Neural cell (in vitro differentiated cells): ENCODE data around the gene PCDH9. TPM values are rescaled to one million over a fixed set of nuclear protein-coding genes. Genes with fewer than 3 reads are reported as not detected.

Experiments used
- H2AFZ ChIP-seq: fragments of 200-600, 300-800 bp; sonication (generic), shearing (Covaris generic); 2 replicates; pipeline ENCODE4 v1.6.0; 2014; ENCODE audit warnings: low read depth, mild to moderate bottlenecking, antibody characterized with exemption, low read length, moderate library complexity
- H3F3A ChIP-seq: fragments of 200-600 bp; shearing (Covaris generic); 2 replicates; pipeline ENCODE4 v1.6.1; 2016; ENCODE audit warnings: mild to moderate bottlenecking, moderate library complexity, mixed read lengths, antibody characterized with exemption, low read length; ENCODE audit not compliant: insufficient read depth, poor library complexity, severe bottlenecking
- H3K27ac ChIP-seq: fragments of 200-600, 300-800 bp; sonication (generic), shearing (Covaris generic); 2 replicates; pipeline ENCODE4 v1.5.1; 2014; ENCODE audit warnings: mild to moderate bottlenecking, low read length, moderate library complexity
- H3K27me3 ChIP-seq: fragments of 300-800, 200-600 bp; sonication (generic), shearing (Covaris generic); 2 replicates; pipeline ENCODE4 v1.6.0; 2014; ENCODE audit warnings: mild to moderate bottlenecking, low read depth, low read length, moderate library complexity; ENCODE audit not compliant: insufficient read depth
- H3K36me3 ChIP-seq: fragments of 300-800, 200-600 bp; sonication (generic), shearing (Covaris generic); 2 replicates; pipeline ENCODE4 v1.5.1; 2014; ENCODE audit warnings: mild to moderate bottlenecking, antibody characterized with exemption, low read length, moderate library complexity; ENCODE audit not compliant: insufficient read depth
- H3K4me2 ChIP-seq: fragments of 300-800, 200-600 bp; sonication (generic), shearing (Covaris generic); 2 replicates; pipeline ENCODE4 v1.6.0; 2014; ENCODE audit warnings: mild to moderate bottlenecking, low read length
- H3K4me3 ChIP-seq: fragments of 300-800, 200-600 bp; sonication (generic), shearing (Covaris generic); 2 replicates; pipeline ENCODE4 v1.5.1; 2014; ENCODE audit warnings: mild to moderate bottlenecking, low read length, moderate library complexity
- H3K79me2 ChIP-seq: fragments of 200-600 bp; shearing (Covaris generic); replicated peaks from 2 replicates; pipeline ENCODE4 v1.6.0; 2014; ENCODE audit warnings: mild to moderate bottlenecking, low read length, moderate library complexity; ENCODE audit not compliant: insufficient read depth
- H3K9ac ChIP-seq: fragments of 300-800, 200-600 bp; sonication (generic), shearing (Covaris generic); 2 replicates; pipeline ENCODE4 v1.6.1; 2016; ENCODE audit warnings: mild to moderate bottlenecking, low read length, mixed read lengths
- H3K9me2 ChIP-seq: fragments of 200-600 bp; shearing (Covaris generic); 2 replicates; pipeline ENCODE4 v1.6.1; 2016; ENCODE audit warnings: mild to moderate bottlenecking, low read length, mixed read lengths; ENCODE audit not compliant: insufficient read depth
- H3K9me3 ChIP-seq: fragments of 200-600, 300-800 bp; sonication (generic), shearing (Covaris generic); 2 replicates; pipeline ENCODE4 v1.6.1; 2016; ENCODE audit warnings: mild to moderate bottlenecking, mixed run types, low read length, moderate library complexity, mixed read lengths
- H4K20me1 ChIP-seq: fragments of 200-600 bp; shearing (Covaris generic); 2 replicates; pipeline ENCODE4 v1.6.1; 2016; ENCODE audit warnings: mild to moderate bottlenecking, mixed run types; ENCODE audit not compliant: insufficient read depth
- CTCF ChIP-seq: fragments of 450-650 bp; IDR thresholded peaks from 2 replicates; pipeline ENCODE4 v1.5.1; 2014; ENCODE audit warnings: antibody characterized with exemption, mild to moderate bottlenecking, moderate library complexity; ENCODE audit not compliant: poor library complexity, severe bottlenecking
- EP300 ChIP-seq: fragments of 450-650 bp; conservative IDR thresholded peaks from 2 replicates; pipeline ENCODE4 v1.6.1; 2014; ENCODE audit warnings: antibody characterized with exemption, mild to moderate bottlenecking, moderate library complexity; ENCODE audit not compliant: poor library complexity, severe bottlenecking
- EZH2 ChIP-seq: fragments of 200-600, 300-800 bp; shearing (Covaris generic), sonication (generic); IDR thresholded peaks from 2 replicates; pipeline ENCODE4 v1.6.1; 2014; ENCODE audit warnings: antibody characterized with exemption, low read length, borderline replicate concordance, mild to moderate bottlenecking; ENCODE audit not compliant: insufficient read depth, poor library complexity, severe bottlenecking
- MXI1 ChIP-seq: fragments of 450-650 bp; conservative IDR thresholded peaks from 2 replicates; pipeline ENCODE4 v1.6.1; 2014; ENCODE audit warnings: antibody characterized with exemption, mild to moderate bottlenecking; ENCODE audit not compliant: poor library complexity, severe bottlenecking
- POLR2AphosphoS5 ChIP-seq: IDR thresholded peaks from 2 replicates; pipeline ENCODE4 v1.6.1; 2012
- RAD21 ChIP-seq: fragments of 450-650 bp; conservative IDR thresholded peaks from 2 replicates; pipeline ENCODE4 v1.6.1; 2014; ENCODE audit warnings: antibody characterized with exemption, mild to moderate bottlenecking, moderate library complexity
- REST ChIP-seq: IDR thresholded peaks from 2 replicates; pipeline ENCODE4 v1.6.1; 2012; ENCODE audit warnings: borderline replicate concordance
- SMC3 ChIP-seq: fragments of 450-650 bp; conservative IDR thresholded peaks from 2 replicates; pipeline ENCODE4 v1.6.1; 2014; ENCODE audit warnings: antibody characterized with exemption, mild to moderate bottlenecking, moderate library complexity; ENCODE audit not compliant: poor library complexity
- TAF1 ChIP-seq: IDR thresholded peaks from 2 replicates; pipeline ENCODE4 v1.6.1; 2012; ENCODE audit warnings: low read depth
- polyA plus RNA-seq: library from polyadenylated mRNA; depleted of rRNA; stranded (reverse); fragments of >200 nt; gene quantifications from 2 replicates; pipeline ENCODE4 v1.2.3, GENCODE V29; 2014

PCDH9 gene
- polyA plus RNA-seq, 1 donor from 2014 or later, result 4.6 TPM

- no peaks in the 10 kb centered on the region for H4K20me1 ChIP-seq
- H3K9me3 ChIP-seq, result no peaks in the 10 kb centered on the region
- H3K4me2 ChIP-seq, result no peak overlapping the region
- no peak for TF ChIP-seq CTCF
- TF ChIP-seq POLR2AphosphoS5, result no peak
- TF ChIP-seq REST, result no peak
- no peak for TF ChIP-seq SMC3
- TF ChIP-seq TAF1, result no peak
- TF ChIP-seq EP300, result no peak
- no peak for TF ChIP-seq EZH2
- no peak for TF ChIP-seq MXI1
- no peak for TF ChIP-seq RAD21
- no peaks in the 10 kb centered on the region for H3K9me2 ChIP-seq
- no peaks in the 10 kb centered on the region for H3F3A ChIP-seq
- no peaks in the 10 kb centered on the region for H3K36me3 ChIP-seq
- H3K9ac ChIP-seq, result no peak overlapping the region
- no peaks in the 10 kb centered on the region for H3K27me3 ChIP-seq
- no peak overlapping the region for H3K4me3 ChIP-seq
- no peaks in the 10 kb centered on the region for H3K79me2 ChIP-seq
- H2AFZ ChIP-seq, result no peak overlapping the region
- H3K27ac ChIP-seq, result no peak overlapping the region
Measured at GRCh38 chr13:66574606-66575005, 655.5 kb downstream of the PCDH9 start.

GRCh38 chr13:66567899-66568612 lies 662.1 kb downstream of the PCDH9 start:
- no peaks in the 10 kb centered on the region for H3K36me3 ChIP-seq
- H3K4me3 ChIP-seq, result no peak overlapping the region
- H4K20me1 ChIP-seq, result no peaks in the 10 kb centered on the region
- no peak overlapping the region for H3K9ac ChIP-seq
- no peaks in the 10 kb centered on the region for H3F3A ChIP-seq
- H3K4me2 ChIP-seq, result no peak overlapping the region
- no peaks in the 10 kb centered on the region for H3K27me3 ChIP-seq
- H3K79me2 ChIP-seq, result no peaks in the 10 kb centered on the region
- no peak overlapping the region for H3K27ac ChIP-seq
- H3K9me2 ChIP-seq, result no peaks in the 10 kb centered on the region
- H3K9me3 ChIP-seq, result no peaks in the 10 kb centered on the region
- TF ChIP-seq EZH2, result no peak
- no peak for TF ChIP-seq REST
- TF ChIP-seq RAD21, result no peak
- no peak for TF ChIP-seq MXI1
- no peak for TF ChIP-seq POLR2AphosphoS5
- TF ChIP-seq CTCF, result no peak
- TF ChIP-seq TAF1, result no peak
- no peak for TF ChIP-seq EP300
- no peak for TF ChIP-seq SMC3
- H2AFZ ChIP-seq, result no peak overlapping the region
